HCT116 (cell line): ENCODE measurements around the gene NAA11. TPM values are rescaled to one million over a fixed set of nuclear protein-coding genes. Genes with fewer than 3 reads are reported as not detected.

Experiments
- ATAC-seq: fragments of 200-7000 bp; cut with Tn5 transposase; 2 replicates; pipeline ENCODE4 v1.9.1; 2020; ENCODE audit warnings: mild to moderate bottlenecking, moderate library complexity
- BruUV-seq: library from RNA; stranded (reverse); fragments of 400-500 nt; replicated peaks from 2 replicates; lab custom pipeline; 2021; lab: Mats Ljungman, UMichigan
- CTCF ChIA-PET: fragments of 300-600 bp; sonication (Branson Sonifier 250); formaldehyde crosslinking; loops from one replicate; lab custom pipeline; 2021; ENCODE audit warnings: antibody characterized with exemption; lab: Charles Lee
- POLR2A ChIA-PET: fragments of 300-600, 350-600 bp; sonication (Branson Sonifier 250); formaldehyde crosslinking; loops from one replicate; lab custom pipeline; 2021; ENCODE audit warnings: antibody characterized with exemption; lab: Charles Lee
- RAD21 ChIA-PET, 2 experiments: fragments of 300-600 bp; sonication (Branson Sonifier 250); formaldehyde crosslinking; loops; one replicate each; lab custom pipeline; 2023; ENCODE audit warnings: low total read pairs in 2 of 2; ENCODE audit not compliant: uncharacterized antibody in 2 of 2, unreplicated experiment in 2 of 2, low non-redundant PET in 1 of 2; lab: Charles Lee
- DNase-seq: peaks from one replicate; pipeline ENCODE4 v3.0.0-alpha.2; 2010; ENCODE audit warnings: low read depth, low spot score
- H2AFZ ChIP-seq: fragments of 200-600 bp; shearing (Covaris generic), sonication (generic); 2 replicates; pipeline ENCODE4 v1.6.1; 2017; ENCODE audit warnings: low read depth, mixed run types, mixed read lengths, antibody characterized with exemption, low read length; ENCODE audit not compliant: poor library complexity, severe bottlenecking
- H3K27ac ChIP-seq: 2 replicates; pipeline ENCODE4 v1.5.1; 2012; ENCODE audit warnings: low read depth, low read length
- H3K27me3 ChIP-seq: fragments of 200-600 bp; sonication (generic); 2 replicates; pipeline ENCODE4 v1.6.1; 2016; ENCODE audit warnings: mixed run types, low read length, mixed read lengths; ENCODE audit not compliant: insufficient read depth
- H3K36me3 ChIP-seq, 2 experiments: fragments of 200-500 bp in 1 of 2; fragments of 200-600 bp in 1 of 2; sonication (Bioruptor generic) in 1 of 2; sonication (generic) in 1 of 2; 2 replicates each; pipeline versions ENCODE4 v1.5.1 to v1.6.1; 2014 to 2016; ENCODE audit warnings: low read length in 2 of 2, inconsistent platforms in 1 of 2, mixed read lengths in 1 of 2, mixed run types in 1 of 2; ENCODE audit not compliant: insufficient read depth in 2 of 2, control insufficient read depth in 1 of 2
- H3K4me1 ChIP-seq, 2 experiments: fragments of 200-600 bp in 1 of 2; sonication (generic) in 1 of 2; 2 replicates each; pipeline versions ENCODE4 v1.5.1 to v1.6.1; 2012 to 2017; ENCODE audit warnings: low read length in 2 of 2, inconsistent platforms in 1 of 2, mild to moderate bottlenecking in 1 of 2, mixed read lengths in 1 of 2, mixed run types in 1 of 2, moderate library complexity in 1 of 2; ENCODE audit not compliant: insufficient read depth in 2 of 2, control insufficient read depth in 1 of 2
- H3K4me2 ChIP-seq: fragments of 200-600 bp; sonication (generic); 2 replicates; pipeline ENCODE4 v1.6.1; 2017; ENCODE audit warnings: mixed run types, low read length, mixed read lengths
- H3K4me3 ChIP-seq, 2 experiments: fragments of 200-600 bp in 1 of 2; sonication (generic) in 1 of 2; replicated peaks in 1 of 2; 2 replicates each; pipeline ENCODE4 v1.5.1; 2011 to 2016; ENCODE audit warnings: low read length in 2 of 2, control low read depth in 1 of 2, low read depth in 1 of 2, mild to moderate bottlenecking in 1 of 2, mixed read lengths in 1 of 2, mixed run types in 1 of 2
- H3K79me2 ChIP-seq: fragments of 200-600 bp; sonication (generic); 2 replicates; pipeline ENCODE4 v1.6.1; 2017; ENCODE audit warnings: mild to moderate bottlenecking, mixed run types, low read length, moderate library complexity, mixed read lengths; ENCODE audit not compliant: insufficient read depth
- H3K9ac ChIP-seq: fragments of 200-600 bp; sonication (generic); 2 replicates; pipeline ENCODE4 v1.6.1; 2016; ENCODE audit warnings: low read length, mixed read lengths
- H3K9me2 ChIP-seq: fragments of 200-600 bp; sonication (generic), shearing (Covaris generic); 2 replicates; pipeline ENCODE4 v1.6.1; 2017; ENCODE audit warnings: mixed run types, mild to moderate bottlenecking, moderate library complexity; ENCODE audit not compliant: insufficient read depth
- H3K9me3 ChIP-seq, 2 experiments: fragments of 200-500 bp in 1 of 2; fragments of 200-600 bp in 1 of 2; sonication (Bioruptor generic) in 1 of 2; sonication (generic) in 1 of 2; 2 replicates each; pipeline ENCODE4 v1.6.1; 2014 to 2017; ENCODE audit warnings: low read length in 2 of 2, mixed read lengths in 2 of 2, inconsistent platforms in 1 of 2, low read depth in 1 of 2, mild to moderate bottlenecking in 1 of 2, mixed run types in 1 of 2, moderate library complexity in 1 of 2; ENCODE audit not compliant: control insufficient read depth in 1 of 2, insufficient read depth in 1 of 2
- H4K20me1 ChIP-seq: fragments of 200-600 bp; sonication (generic), shearing (Covaris generic); 2 replicates; pipeline ENCODE4 v1.6.1; 2017; ENCODE audit warnings: mixed run types, mild to moderate bottlenecking, moderate library complexity; ENCODE audit not compliant: insufficient read depth
- CBX3 ChIP-seq: IDR thresholded peaks from 2 replicates; pipeline ENCODE4 v1.6.1; 2012; ENCODE audit warnings: low read depth
- CEBPB ChIP-seq: IDR thresholded peaks from 2 replicates; pipeline ENCODE4 v1.6.1; 2012; ENCODE audit warnings: low read depth
- CTCF ChIP-seq, 3 experiments: fragments of 200-600 bp in 1 of 3; sonication (generic) in 1 of 3; IDR thresholded peaks in 2 of 3; conservative IDR thresholded peaks in 1 of 3; 2 replicates each; pipeline ENCODE4 v1.5.1; 2012 to 2017; ENCODE audit warnings: low read depth in 2 of 3, low read length in 2 of 3, antibody characterized with exemption in 1 of 3, borderline replicate concordance in 1 of 3, control low read depth in 1 of 3, mild to moderate bottlenecking in 1 of 3, mixed read lengths in 1 of 3, mixed run types in 1 of 3, moderate library complexity in 1 of 3; ENCODE audit not compliant: insufficient read depth in 1 of 3
- ELF1 ChIP-seq: IDR thresholded peaks from 2 replicates; pipeline ENCODE4 v1.6.1; 2012; ENCODE audit warnings: low read depth, borderline replicate concordance
- EZH2 ChIP-seq: fragments of 200-600 bp; sonication (generic); IDR thresholded peaks from 2 replicates; pipeline ENCODE4 v1.6.1; 2017; ENCODE audit warnings: antibody characterized with exemption, mixed run types
- ZFX ChIP-seq: fragments of 450-650 bp; IDR thresholded peaks from 2 replicates; pipeline ENCODE4 v1.6.1; 2017
- intact Hi-C: fragments of 100-400 bp; cut with micrococcal nuclease; formaldehyde crosslinking; loops from 2 replicates; pipeline ENCODE4 v1.10.0; 2022
- total RNA-seq: library from RNA; stranded (reverse); gene quantifications from one replicate; pipeline ENCODE4 v1.2.1, GENCODE V29; 2021; ENCODE audit not compliant: unreplicated experiment

NAA11 gene
- total RNA-seq, 1 experiment from 2014 or later: not detected

GRCh38 chr4:79364061-79364460 is 38.2 kb upstream of the NAA11 start:
- ATAC-seq: no peak
- no peak overlapping the region for H3K4me2 ChIP-seq
- H3K79me2 ChIP-seq: no peaks in the 10 kb centered on the region
- DNase-seq: no peak
- H3K4me3 ChIP-seq: no peak overlapping the region
- ChIA-PET CTCF (interaction anchor here (0.7 kb wide), 1 partner anchor 27 kb away, joined by 3 read pairs; no protein-coding TSS in a partner anchor), RAD21 (no interaction called here), POLR2A (no interaction called here)
- no peaks in the 10 kb centered on the region for H3K9me3 ChIP-seq
- H4K20me1 ChIP-seq: no peaks in the 10 kb centered on the region
- no peak overlapping the region for H3K9ac ChIP-seq
- no peak overlapping the region for H3K27ac ChIP-seq
- no peak for TF ChIP-seq CEBPB
- no peaks in the 10 kb centered on the region for H3K4me1 ChIP-seq
- H3K9me2 ChIP-seq: no peaks in the 10 kb centered on the region
- H3K36me3 ChIP-seq: no peaks in the 10 kb centered on the region
- intact Hi-C loops: no loop called here
- no TSS peak for BruUV-seq
- H3K27me3 ChIP-seq: no peaks in the 10 kb centered on the region; the same call in 1 of the 2 replicates
- no peak overlapping the region for H2AFZ ChIP-seq

GRCh38 chr4:79362626-79363025 is 36.8 kb upstream of the NAA11 start:
- Histone ChIP-seq H4K20me1 (no peaks in the 10 kb centered on the region), H3K4me2 (no peak overlapping the region), H3K27me3 (no peaks in the 10 kb centered on the region; the same call in 1 of the 2 replicates), H3K27ac (no peak overlapping the region), H2AFZ (no peak overlapping the region), H3K4me1 (no peaks in the 10 kb centered on the region), H3K9ac (no peak overlapping the region), H3K9me2 (no peaks in the 10 kb centered on the region), H3K4me3 (no peak overlapping the region), H3K36me3 (no peaks in the 10 kb centered on the region), H3K79me2 (no peaks in the 10 kb centered on the region), H3K9me3 (no peaks in the 10 kb centered on the region)
- ATAC-seq: no peak
- TF ChIP-seq CTCF (IDR thresholded peaks at IDR 0.05 in 2 of 3, conservative IDR thresholded peaks at IDR 0.05 in 1 of 3; ENCODE audit: borderline replicate concordance in 1 of 3, insufficient read depth in 1 of 3, low read depth in 2 of 3, low read length in 2 of 3) (no peak), ELF1 (no peak), ZFX (no peak), CBX3 (no peak), CEBPB (no peak), EZH2 (no peak)
- RAD21 ChIA-PET: no interaction called here
- no TSS peak for BruUV-seq
- POLR2A ChIA-PET: no interaction called here
- no peak for DNase-seq
- intact Hi-C loops: no loop called here
- CTCF ChIA-PET: no interaction called here
